H9 (cell line): ENCODE data around the gene SS18L1. TPM values are rescaled to one million over a fixed set of nuclear protein-coding genes. Genes with fewer than 3 reads are reported as not detected.
A peak's percentile ranks its signal among the peaks of the same experiment; 100 is the strongest.

Experiments used
- DNase-seq: peaks from one replicate; pipeline ENCODE4 v3.0.0-alpha.2; 2017
- H2AFZ ChIP-seq: one replicate; pipeline ENCODE4 v1.6.1; 2013; ENCODE audit warnings: mild to moderate bottlenecking, low read length, control low read depth, moderate library complexity
- H2AK5ac ChIP-seq: 2 replicates; pipeline ENCODE4 v1.6.1; 2013; ENCODE audit warnings: low read length, control low read depth, mixed read lengths; ENCODE audit not compliant: insufficient read length
- H2BK120ac ChIP-seq: one replicate; pipeline ENCODE4 v1.6.1; 2013; ENCODE audit warnings: low read depth, mild to moderate bottlenecking, low read length, control low read depth, inconsistent platforms; ENCODE audit not compliant: poor library complexity, severe bottlenecking
- H2BK12ac ChIP-seq: 2 replicates; pipeline ENCODE4 v1.6.1; 2013; ENCODE audit warnings: low read length, control low read depth, mixed read lengths, low read depth; ENCODE audit not compliant: insufficient read length
- H2BK15ac ChIP-seq: 2 replicates; pipeline ENCODE4 v1.6.1; 2013; ENCODE audit warnings: low read depth, low read length, control low read depth
- H2BK20ac ChIP-seq: one replicate; pipeline ENCODE4 v1.6.1; 2013; ENCODE audit warnings: low read depth, mild to moderate bottlenecking, low read length, control low read depth, inconsistent platforms; ENCODE audit not compliant: poor library complexity, severe bottlenecking
- H2BK5ac ChIP-seq: 2 replicates; pipeline ENCODE4 v1.6.1; 2013; ENCODE audit warnings: low read length, control low read depth, mixed read lengths; ENCODE audit not compliant: insufficient read length
- H3K14ac ChIP-seq: 2 replicates; pipeline ENCODE4 v1.6.1; 2013; ENCODE audit warnings: low read length, control low read depth; ENCODE audit not compliant: insufficient read depth
- H3K18ac ChIP-seq: 2 replicates; pipeline ENCODE4 v1.6.1; 2013; ENCODE audit warnings: low read depth, mild to moderate bottlenecking, mixed read lengths, low read length, control low read depth; ENCODE audit not compliant: insufficient read length
- H3K23ac ChIP-seq: 2 replicates; pipeline ENCODE4 v1.6.1; 2013; ENCODE audit warnings: low read length, control low read depth, mixed read lengths, low read depth; ENCODE audit not compliant: insufficient read length
- H3K23me2 ChIP-seq: 2 replicates; pipeline ENCODE4 v1.6.1; 2013; ENCODE audit warnings: low read depth, mild to moderate bottlenecking, mixed read lengths, low read length, control low read depth; ENCODE audit not compliant: insufficient read length, poor library complexity, severe bottlenecking
- H3K27ac ChIP-seq: 2 replicates; pipeline ENCODE4 v1.5.1; 2013; ENCODE audit warnings: low read length, control low read depth, mixed read lengths, low read depth; ENCODE audit not compliant: insufficient read length
- H3K27me3 ChIP-seq: 2 replicates; pipeline ENCODE4 v1.6.1; 2013; ENCODE audit warnings: low read length, control low read depth, inconsistent platforms; ENCODE audit not compliant: insufficient read depth
- H3K4ac ChIP-seq: 2 replicates; pipeline ENCODE4 v1.6.1; 2013; ENCODE audit warnings: low read depth, mild to moderate bottlenecking, control low read depth, inconsistent platforms, low read length, moderate library complexity
- H3K4me1 ChIP-seq: 2 replicates; pipeline ENCODE4 v1.6.1; 2013; ENCODE audit warnings: low read length, control low read depth, inconsistent platforms; ENCODE audit not compliant: insufficient read depth
- H3K4me2 ChIP-seq: 2 replicates; pipeline ENCODE4 v1.6.1; 2013; ENCODE audit warnings: low read length, control low read depth, mixed read lengths; ENCODE audit not compliant: insufficient read length, insufficient read depth
- H3K56ac ChIP-seq: 2 replicates; pipeline ENCODE4 v1.6.1; 2013; ENCODE audit warnings: low read depth, mild to moderate bottlenecking, mixed read lengths, low read length, control low read depth; ENCODE audit not compliant: insufficient read length
- H3K79me1 ChIP-seq: 2 replicates; pipeline ENCODE4 v1.6.1; 2013; ENCODE audit warnings: low read depth, mild to moderate bottlenecking, moderate library complexity, low read length, control low read depth, inconsistent platforms; ENCODE audit not compliant: insufficient read depth, poor library complexity, severe bottlenecking
- H3K79me2 ChIP-seq: 2 replicates; pipeline ENCODE4 v1.6.1; 2013; ENCODE audit warnings: low read length, control low read depth, inconsistent platforms; ENCODE audit not compliant: insufficient read depth
- H3K9ac ChIP-seq: 2 replicates; pipeline ENCODE4 v1.6.1; 2013; ENCODE audit warnings: low read length, control low read depth, mixed read lengths; ENCODE audit not compliant: insufficient read length; ENCODE audit errors: extremely low read depth
- H3K9me3 ChIP-seq: one replicate; pipeline ENCODE4 v1.6.1; 2013; ENCODE audit warnings: low read depth, low read length, inconsistent platforms; ENCODE audit not compliant: control insufficient read depth
- H3T11ph ChIP-seq: one replicate; pipeline ENCODE4 v1.6.1; 2013; ENCODE audit warnings: mild to moderate bottlenecking, low read length, control low read depth, inconsistent platforms
- H4K20me1 ChIP-seq: one replicate; pipeline ENCODE4 v1.6.1; 2013; ENCODE audit not compliant: control insufficient read depth, insufficient read length, insufficient read depth
- H4K5ac ChIP-seq: 2 replicates; pipeline ENCODE4 v1.6.1; 2013; ENCODE audit warnings: low read depth, mild to moderate bottlenecking, mixed read lengths, low read length, control low read depth; ENCODE audit not compliant: insufficient read length
- H4K8ac ChIP-seq: replicated peaks from 2 replicates; pipeline ENCODE4 v1.6.1; 2013; ENCODE audit warnings: low read length, control low read depth, mixed read lengths, low read depth; ENCODE audit not compliant: insufficient read length
- H4K91ac ChIP-seq: 2 replicates; pipeline ENCODE4 v1.6.1; 2013; ENCODE audit warnings: low read depth, mild to moderate bottlenecking, moderate library complexity, mixed read lengths, low read length, control low read depth; ENCODE audit not compliant: insufficient read length
- H3K27ac Mint-ChIP-seq, 3 experiments: 2 replicates in 2 of 3; 3 replicates in 1 of 3; pipeline ENCODE4 v1.8.0; 2020 to 2021; ENCODE audit warnings: mixed read lengths in 3 of 3, mild to moderate bottlenecking in 1 of 3, moderate library complexity in 1 of 3
- H3K27me3 Mint-ChIP-seq: 2 replicates; pipeline ENCODE4 v1.8.0; 2021; ENCODE audit warnings: low read depth, mild to moderate bottlenecking, moderate library complexity, mixed read lengths
- H3K36me3 Mint-ChIP-seq, 3 experiments: 2 replicates in 2 of 3; 3 replicates in 1 of 3; pipeline ENCODE4 v1.8.0; 2020 to 2021; ENCODE audit warnings: low read depth in 3 of 3, mixed read lengths in 3 of 3; ENCODE audit not compliant: insufficient read depth in 1 of 3
- H3K4me1 Mint-ChIP-seq, 2 experiments: 2 replicates each; pipeline ENCODE4 v1.8.0; 2020; ENCODE audit warnings: mixed read lengths in 2 of 2
- H3K4me3 Mint-ChIP-seq, 2 experiments: 2 replicates in 1 of 2; 3 replicates in 1 of 2; pipeline ENCODE4 v1.8.0; 2020 to 2021; ENCODE audit warnings: mild to moderate bottlenecking in 2 of 2, mixed read lengths in 2 of 2, moderate library complexity in 1 of 2
- H3K9me3 Mint-ChIP-seq, 2 experiments: 2 replicates in 1 of 2; 3 replicates in 1 of 2; pipeline ENCODE4 v1.8.0; 2020; ENCODE audit warnings: mild to moderate bottlenecking in 2 of 2, mixed read lengths in 2 of 2, moderate library complexity in 1 of 2
- WGBS: extraction: QIAGEN DNeasy Blood & Tissue Kit; methylation state at CpG from one replicate; pipeline ENCODE4 v1.1.7; 2013; ENCODE audit warnings: missing lambda C conversion rate, low lambda C conversion rate, mixed read lengths; ENCODE audit not compliant: insufficient read length; ENCODE audit errors: extremely low coverage; 5-methylcytosine and 5-hydroxymethylcytosine counted together
- total RNA-seq: library from RNA; stranded (reverse); gene quantifications from 2 replicates; pipeline ENCODE4 v1.2.1, GENCODE V29; 2021
- TF ChIP-seq, protein P1 (sequence below): fragments of 200-600 bp; sonication (generic); conservative IDR thresholded peaks from 3 replicates; pipeline ENCODE4 v1.8.0; 2021; ENCODE audit warnings: antibody characterized with exemption, mild to moderate bottlenecking

The SS18L1 gene
- total RNA-seq, 1 experiment from 2014 or later: 22.2 TPM

DNA sequence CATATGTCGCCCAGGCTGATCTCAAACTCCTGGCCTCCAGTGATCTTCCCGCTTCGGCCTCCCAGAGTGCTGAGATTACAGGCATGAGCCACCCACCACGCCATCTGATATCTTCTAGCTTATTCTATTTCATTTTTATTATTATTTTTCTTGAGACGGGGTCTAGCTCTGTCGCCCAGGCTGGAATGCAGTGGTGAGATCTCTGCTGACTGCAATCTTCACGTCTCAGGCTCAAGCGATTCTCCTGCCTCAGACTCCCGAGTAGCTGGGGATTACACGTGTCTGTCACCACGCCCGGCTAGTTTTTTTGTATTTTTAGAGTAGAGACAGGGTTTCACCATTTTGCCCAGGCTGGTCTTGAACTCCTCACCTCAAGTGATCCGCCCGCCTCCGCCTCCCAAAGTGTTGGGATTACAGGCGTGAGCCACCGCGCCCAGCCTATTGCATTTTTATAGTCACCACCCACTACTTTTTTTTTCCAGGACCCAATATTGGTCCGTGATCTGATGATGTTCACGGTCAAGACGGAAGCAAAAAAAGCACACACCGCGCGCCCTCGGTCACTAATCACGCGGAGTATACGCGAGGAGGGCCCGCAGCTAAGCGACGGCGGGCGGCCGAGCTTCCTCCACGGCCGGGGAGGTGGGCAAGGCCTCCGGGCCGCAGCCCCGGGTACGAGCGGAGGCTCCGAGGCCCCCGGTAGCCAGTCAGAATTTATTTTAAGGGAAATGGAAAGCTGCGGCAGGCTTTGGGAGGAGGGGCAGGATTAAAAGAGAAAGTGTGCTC lies 22.4 kb upstream of the SS18L1 start:
- Histone ChIP-seq H2AK5ac (no peak overlapping the region), H4K5ac (no peak overlapping the region), H2BK15ac (no peak overlapping the region), H3K18ac (peak overlapping the region; percentile 69), H3K23me2 (peaks cover 4% of the 10 kb centered on the region), H2BK20ac (no peak overlapping the region), H3K56ac (no peak overlapping the region), H4K8ac (no peak overlapping the region), H2BK5ac (no peak overlapping the region), H2BK12ac (no peak overlapping the region), H3K23ac (no peak overlapping the region), H2BK120ac (no peak overlapping the region), H3K9me3 (no peaks in the 10 kb centered on the region), H3K79me1 (peaks cover 14% of the 10 kb centered on the region), H3K27me3 (no peaks in the 10 kb centered on the region), H3K14ac (no peak overlapping the region), H3K4ac (no peak overlapping the region), H4K20me1 (peaks cover 2% of the 10 kb centered on the region), H3T11ph (no peak overlapping the region), H3K9ac (no peak overlapping the region), H3K4me1 (no peaks in the 10 kb centered on the region), H3K4me2 (peak overlapping the region; percentile 39), H4K91ac (no peak overlapping the region), H2AFZ (no peak overlapping the region), H3K79me2 (peaks cover 9% of the 10 kb centered on the region; the same call in 1 of the 2 replicates), H3K27ac (no peak overlapping the region)
- TF ChIP-seq, protein P1, sequence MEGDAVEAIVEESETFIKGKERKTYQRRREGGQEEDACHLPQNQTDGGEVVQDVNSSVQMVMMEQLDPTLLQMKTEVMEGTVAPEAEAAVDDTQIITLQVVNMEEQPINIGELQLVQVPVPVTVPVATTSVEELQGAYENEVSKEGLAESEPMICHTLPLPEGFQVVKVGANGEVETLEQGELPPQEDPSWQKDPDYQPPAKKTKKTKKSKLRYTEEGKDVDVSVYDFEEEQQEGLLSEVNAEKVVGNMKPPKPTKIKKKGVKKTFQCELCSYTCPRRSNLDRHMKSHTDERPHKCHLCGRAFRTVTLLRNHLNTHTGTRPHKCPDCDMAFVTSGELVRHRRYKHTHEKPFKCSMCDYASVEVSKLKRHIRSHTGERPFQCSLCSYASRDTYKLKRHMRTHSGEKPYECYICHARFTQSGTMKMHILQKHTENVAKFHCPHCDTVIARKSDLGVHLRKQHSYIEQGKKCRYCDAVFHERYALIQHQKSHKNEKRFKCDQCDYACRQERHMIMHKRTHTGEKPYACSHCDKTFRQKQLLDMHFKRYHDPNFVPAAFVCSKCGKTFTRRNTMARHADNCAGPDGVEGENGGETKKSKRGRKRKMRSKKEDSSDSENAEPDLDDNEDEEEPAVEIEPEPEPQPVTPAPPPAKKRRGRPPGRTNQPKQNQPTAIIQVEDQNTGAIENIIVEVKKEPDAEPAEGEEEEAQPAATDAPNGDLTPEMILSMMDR: no peak
- H3K4me3 Mint-ChIP-seq: peak overlapping the region; percentile 72 to 86
- H3K4me1 Mint-ChIP-seq: peaks cover 27 to 47% of the 10 kb centered on the region in 2 experiments
- no peaks in the 10 kb centered on the region; the same call in none of the 2 replicates for H3K27me3 Mint-ChIP-seq
- H3K36me3 Mint-ChIP-seq: peaks cover 18 to 26% (median 23%) of the 10 kb centered on the region in 3 experiments; a peak in 6 of 7 replicates
- no peak for DNase-seq
- WGBS: no CpG with 5 or more reads among the region's 45 CpGs
- no peaks in the 10 kb centered on the region for H3K9me3 Mint-ChIP-seq
- peak overlapping the region; percentile 94 to 95 (median 94); a peak in 6 of 7 replicates for H3K27ac Mint-ChIP-seq
